KG1 (cell line): ENCODE data around the gene TEX35.
"Not testable (repeated sequence)": the region's sequence is repeated elsewhere in the genome, so short reads cannot be mapped to it uniquely, and the experiment has no call there.

ENCODE experiments used
- DNase-seq: peaks from one replicate; lab custom pipeline; 2025; lab: John Stamatoyannopoulos, UW

TEX35 gene

GRCh38 chr1:178541829-178542553, 29.1 kb downstream of the TEX35 start:
- DNase-seq: no peak

GRCh38 chr1:178542554-178543289, 29.8 kb downstream of the TEX35 start:
- DNase-seq: peak; percentile 66

- DNase-seq: no peak
These were observed 30.3 kb downstream of the TEX35 start for GRCh38 chr1:178543290-178543607.

GRCh38 chr1:178544531-178544930, 31.6 kb downstream of the TEX35 start:
- no peak for DNase-seq

GRCh38 chr1:178548108-178548507, 35.2 kb downstream of the TEX35 start:
- DNase-seq: no peak

GRCh38 chr1:178551307-178551706, 38.4 kb downstream of the TEX35 start:
- no peak for DNase-seq

- no peak for DNase-seq
These were observed 39.0 kb downstream of the TEX35 start for GRCh38 chr1:178551940-178552339.

- DNase-seq: no peak
These were observed 39.9 kb downstream of the TEX35 start for GRCh38 chr1:178552856-178553255.

GRCh38 chr1:178554351-178554750, 41.4 kb downstream of the TEX35 start:
- DNase-seq: not testable (repeated sequence)

- not testable (repeated sequence) for DNase-seq
These were observed 42.7 kb downstream of the TEX35 start for GRCh38 chr1:178555613-178556012.

GRCh38 chr1:178558816-178559215, 45.9 kb downstream of the TEX35 start:
- DNase-seq: not testable (repeated sequence)

- no peak for DNase-seq
These were observed 48.0 kb downstream of the TEX35 start for GRCh38 chr1:178560871-178561376.

GRCh38 chr1:178563099-178563820, 50.4 kb downstream of the TEX35 start:
- DNase-seq: no peak

GRCh38 chr1:178564086-178564782, 51.3 kb downstream of the TEX35 start:
- no peak for DNase-seq

GRCh38 chr1:178564783-178565180, 51.9 kb downstream of the TEX35 start:
- no peak for DNase-seq

GRCh38 chr1:178565586-178565985, 52.7 kb downstream of the TEX35 start:
- no peak for DNase-seq

- DNase-seq: no peak
These were observed 53.3 kb downstream of the TEX35 start for GRCh38 chr1:178566187-178566586.

- no peak for DNase-seq
These were observed 58.9 kb downstream of the TEX35 start for GRCh38 chr1:178571807-178572206.
